ENCODE data around the gene EPHB1.

The EPHB1 gene

GRCh38 chr3:134847349-134847748 is 52.3 kb downstream of the EPHB1 start:
- Histone ChIP-seq H3K27me3 (ENCODE audit: insufficient read depth, poor library complexity, severe bottlenecking) (no peaks in the 10 kb centered on the region), H3K4me3 (replicated peaks; ENCODE audit: insufficient read depth, low read length) (no peak overlapping the region), H3K27ac (replicated peaks) (no peak overlapping the region)
- DNase-seq (ENCODE audit: low read depth in 1 of 2, low spot score in 1 of 2), result no peak
- TF ChIP-seq POLR2AphosphoS5 (IDR thresholded peaks at IDR 0.05; ENCODE audit: low read depth), result no peak
- TF ChIP-seq REST (IDR thresholded peaks at IDR 0.05; ENCODE audit: insufficient replicate concordance, low read depth), result no peak
- TF ChIP-seq GABPA (IDR thresholded peaks at IDR 0.05; ENCODE audit: low read depth), result no peak
- no peak for TF ChIP-seq SPI1 (IDR thresholded peaks at IDR 0.05; ENCODE audit: borderline replicate concordance, low read depth)
- TF ChIP-seq, protein P1, sequence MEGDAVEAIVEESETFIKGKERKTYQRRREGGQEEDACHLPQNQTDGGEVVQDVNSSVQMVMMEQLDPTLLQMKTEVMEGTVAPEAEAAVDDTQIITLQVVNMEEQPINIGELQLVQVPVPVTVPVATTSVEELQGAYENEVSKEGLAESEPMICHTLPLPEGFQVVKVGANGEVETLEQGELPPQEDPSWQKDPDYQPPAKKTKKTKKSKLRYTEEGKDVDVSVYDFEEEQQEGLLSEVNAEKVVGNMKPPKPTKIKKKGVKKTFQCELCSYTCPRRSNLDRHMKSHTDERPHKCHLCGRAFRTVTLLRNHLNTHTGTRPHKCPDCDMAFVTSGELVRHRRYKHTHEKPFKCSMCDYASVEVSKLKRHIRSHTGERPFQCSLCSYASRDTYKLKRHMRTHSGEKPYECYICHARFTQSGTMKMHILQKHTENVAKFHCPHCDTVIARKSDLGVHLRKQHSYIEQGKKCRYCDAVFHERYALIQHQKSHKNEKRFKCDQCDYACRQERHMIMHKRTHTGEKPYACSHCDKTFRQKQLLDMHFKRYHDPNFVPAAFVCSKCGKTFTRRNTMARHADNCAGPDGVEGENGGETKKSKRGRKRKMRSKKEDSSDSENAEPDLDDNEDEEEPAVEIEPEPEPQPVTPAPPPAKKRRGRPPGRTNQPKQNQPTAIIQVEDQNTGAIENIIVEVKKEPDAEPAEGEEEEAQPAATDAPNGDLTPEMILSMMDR (IDR thresholded peaks at IDR 0.05; ENCODE audit: insufficient read depth, low read length), result no peak

GRCh38 chr3:134849561-134849960 is 54.5 kb downstream of the EPHB1 start:
- DNase-seq (ENCODE audit: low read depth in 1 of 2, low spot score in 1 of 2), result no peak
- H3K4me3 ChIP-seq (replicated peaks; ENCODE audit: insufficient read depth, low read length), result no peak overlapping the region
- no peaks in the 10 kb centered on the region for H3K27me3 ChIP-seq (ENCODE audit: insufficient read depth, poor library complexity, severe bottlenecking)
- TF ChIP-seq, protein P1 (IDR thresholded peaks at IDR 0.05; ENCODE audit: insufficient read depth, low read length), result no peak
- TF ChIP-seq POLR2AphosphoS5 (IDR thresholded peaks at IDR 0.05; ENCODE audit: low read depth) (no peak), GABPA (IDR thresholded peaks at IDR 0.05; ENCODE audit: low read depth) (no peak), SPI1 (IDR thresholded peaks at IDR 0.05; ENCODE audit: borderline replicate concordance, low read depth) (no peak), REST (IDR thresholded peaks at IDR 0.05; ENCODE audit: insufficient replicate concordance, low read depth) (no peak)
- H3K27ac ChIP-seq (replicated peaks), result no peak overlapping the region

DNA sequence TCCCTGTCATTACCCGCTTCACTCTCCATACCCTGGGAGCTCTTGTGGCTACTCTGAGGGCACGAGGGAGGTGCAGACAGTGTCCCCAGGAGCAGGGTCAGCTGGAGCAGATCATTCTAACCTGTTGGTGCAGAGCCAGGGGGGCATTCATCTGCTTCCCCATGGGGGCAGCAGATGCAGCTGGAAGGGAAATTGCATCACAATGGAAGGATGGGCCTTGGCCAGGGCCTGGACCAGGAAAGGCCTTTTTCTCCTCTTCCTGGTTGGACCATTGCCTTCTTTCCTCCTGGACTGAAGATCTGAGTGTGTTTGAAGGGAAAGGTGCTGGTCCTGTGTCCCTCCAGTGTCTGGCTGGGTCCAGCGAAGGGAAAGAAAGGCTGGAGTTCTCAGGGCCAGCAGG is 55.7 kb downstream of the EPHB1 start:
- TF ChIP-seq, protein P1 (IDR thresholded peaks at IDR 0.05; ENCODE audit: insufficient read depth, low read length), result no peak
- no peak for TF ChIP-seq POLR2AphosphoS5 (IDR thresholded peaks at IDR 0.05; ENCODE audit: low read depth)
- TF ChIP-seq REST (IDR thresholded peaks at IDR 0.05; ENCODE audit: insufficient replicate concordance, low read depth), result no peak
- TF ChIP-seq GABPA (IDR thresholded peaks at IDR 0.05; ENCODE audit: low read depth), result no peak
- TF ChIP-seq SPI1 (IDR thresholded peaks at IDR 0.05; ENCODE audit: borderline replicate concordance, low read depth), result no peak
- H3K27me3 ChIP-seq (ENCODE audit: insufficient read depth, poor library complexity, severe bottlenecking), result no peaks in the 10 kb centered on the region
- no peak for DNase-seq (ENCODE audit: low read depth in 1 of 2, low spot score in 1 of 2)
- H3K27ac ChIP-seq (replicated peaks), result no peak overlapping the region
- H3K4me3 ChIP-seq (replicated peaks; ENCODE audit: insufficient read depth, low read length), result no peak overlapping the region
